HepG2 (cell line): ENCODE data around the gene CDK2AP2. TPM values are rescaled to one million over a fixed set of nuclear protein-coding genes. Genes with fewer than 3 reads are reported as not detected.

Experiments
- CSRNP1 ChIP-seq: sonication (generic); formaldehyde crosslinking; IDR thresholded peaks from 2 replicates; pipeline ENCODE4 v1.8.1; 2023; ENCODE audit warnings: mild to moderate bottlenecking, missing genetic modification reagents
- KLF6 ChIP-seq: IDR thresholded peaks from 2 replicates; pipeline ENCODE4 v1.8.0; 2016; ENCODE audit warnings: missing biosample characterization, missing genetic modification reagents
- MXD1 ChIP-seq: sonication (generic); formaldehyde crosslinking; IDR thresholded peaks from 2 replicates; pipeline ENCODE4 v1.4.0; 2020; ENCODE audit warnings: mild to moderate bottlenecking, missing genetic modification reagents
- NFAT5 ChIP-seq: sonication (generic); formaldehyde crosslinking; IDR thresholded peaks from 2 replicates; pipeline ENCODE4 v1.4.0; 2020; ENCODE audit warnings: missing genetic modification reagents
- SNAPC2 ChIP-seq: sonication (generic); formaldehyde crosslinking; IDR thresholded peaks from 2 replicates; pipeline ENCODE4 v1.8.1; 2022; ENCODE audit warnings: mild to moderate bottlenecking, missing genetic modification reagents
- TSC22D2 ChIP-seq: sonication (generic); formaldehyde crosslinking; IDR thresholded peaks from 2 replicates; pipeline ENCODE4 v1.5.1; 2020; ENCODE audit warnings: missing genetic modification reagents, mild to moderate bottlenecking, borderline replicate concordance
- ZBTB1 ChIP-seq: sonication (generic); formaldehyde crosslinking; IDR thresholded peaks from 2 replicates; pipeline ENCODE4 v1.4.0; 2020; ENCODE audit warnings: missing genetic modification reagents, borderline replicate concordance
- ZFP90 ChIP-seq: sonication (generic); formaldehyde crosslinking; IDR thresholded peaks from 2 replicates; pipeline ENCODE4 v1.8.0; 2022; ENCODE audit warnings: missing genetic modification reagents, mild to moderate bottlenecking, inconsistent platforms, borderline replicate concordance
- ZFY ChIP-seq: sonication (generic); formaldehyde crosslinking; IDR thresholded peaks from 2 replicates; pipeline ENCODE4 v1.4.0; 2020; ENCODE audit warnings: missing genetic modification reagents
- ZNF225 ChIP-seq: sonication (generic); formaldehyde crosslinking; IDR thresholded peaks from 2 replicates; pipeline ENCODE4 v1.4.0; 2020; ENCODE audit warnings: mild to moderate bottlenecking, missing genetic modification reagents
- ZNF629 ChIP-seq: sonication (generic); formaldehyde crosslinking; conservative IDR thresholded peaks from 2 replicates; pipeline ENCODE4 v1.5.0; 2020; ENCODE audit warnings: missing genetic modification reagents
- ZNF713 ChIP-seq: sonication (generic); formaldehyde crosslinking; IDR thresholded peaks from 2 replicates; pipeline ENCODE4 v1.4.0; 2020; ENCODE audit warnings: mild to moderate bottlenecking, missing genetic modification reagents
- ZNF83 ChIP-seq: sonication (generic); formaldehyde crosslinking; IDR thresholded peaks from 2 replicates; pipeline ENCODE4 v1.4.0; 2020; ENCODE audit warnings: missing genetic modification reagents, mild to moderate bottlenecking, borderline replicate concordance
- polyA plus RNA-seq, 8 experiments: library from polyadenylated mRNA; depleted of rRNA in 3 of 8; stranded (reverse) in 7 of 8; unstranded in 1 of 8; fragments of >200 nt; fragmentation: Illumina TruSeq in 4 of 8; extraction: Trizol in 4 of 8; gene quantifications; 2 replicates each; pipeline versions ENCODE4 v1.2.1 to v1.2.3, GENCODE V29; 2011 to 2016; ENCODE audit warnings: low read depth in 4 of 8, missing spikeins in 1 of 8, mixed read lengths in 1 of 8; ENCODE audit not compliant: insufficient read depth in 1 of 8
- total RNA-seq, 5 experiments: library from RNA; depleted of rRNA; stranded (reverse); fragments of >200 nt; fragmentation: Illumina TruSeq; extraction: Trizol; gene quantifications; 2 replicates each; pipeline ENCODE4 v1.2.3, GENCODE V29; 2016; ENCODE audit warnings: low read depth in 1 of 5
- TF ChIP-seq, protein P1 (sequence below), 2 experiments: sonication (generic) in 1 of 2; formaldehyde crosslinking in 1 of 2; IDR thresholded peaks; 2 replicates each; pipeline versions ENCODE4 v1.6.1 to v1.9.0; 2014 to 2022; ENCODE audit warnings: antibody characterized with exemption in 1 of 2, borderline replicate concordance in 1 of 2, inconsistent platforms in 1 of 2, low read depth in 1 of 2, missing genetic modification reagents in 1 of 2

Gene CDK2AP2
- total and polyA plus RNA-seq, 2 of the 13 experiments (the other 11 are each of a cell fraction or from before 2014, with no cell fraction given) = 15.0 to 23.2 TPM

- TF ChIP-seq ZNF83 (CRISPR knock-in tag) = peak; percentile 68; the same call in 1 of the 2 replicates
- TF ChIP-seq ZNF225 (CRISPR knock-in tag) = peak; percentile 60; the same call in 1 of the 2 replicates
- TF ChIP-seq ZBTB1 (CRISPR knock-in tag) = no peak
- TF ChIP-seq KLF6 = no peak
- TF ChIP-seq, protein P1, sequence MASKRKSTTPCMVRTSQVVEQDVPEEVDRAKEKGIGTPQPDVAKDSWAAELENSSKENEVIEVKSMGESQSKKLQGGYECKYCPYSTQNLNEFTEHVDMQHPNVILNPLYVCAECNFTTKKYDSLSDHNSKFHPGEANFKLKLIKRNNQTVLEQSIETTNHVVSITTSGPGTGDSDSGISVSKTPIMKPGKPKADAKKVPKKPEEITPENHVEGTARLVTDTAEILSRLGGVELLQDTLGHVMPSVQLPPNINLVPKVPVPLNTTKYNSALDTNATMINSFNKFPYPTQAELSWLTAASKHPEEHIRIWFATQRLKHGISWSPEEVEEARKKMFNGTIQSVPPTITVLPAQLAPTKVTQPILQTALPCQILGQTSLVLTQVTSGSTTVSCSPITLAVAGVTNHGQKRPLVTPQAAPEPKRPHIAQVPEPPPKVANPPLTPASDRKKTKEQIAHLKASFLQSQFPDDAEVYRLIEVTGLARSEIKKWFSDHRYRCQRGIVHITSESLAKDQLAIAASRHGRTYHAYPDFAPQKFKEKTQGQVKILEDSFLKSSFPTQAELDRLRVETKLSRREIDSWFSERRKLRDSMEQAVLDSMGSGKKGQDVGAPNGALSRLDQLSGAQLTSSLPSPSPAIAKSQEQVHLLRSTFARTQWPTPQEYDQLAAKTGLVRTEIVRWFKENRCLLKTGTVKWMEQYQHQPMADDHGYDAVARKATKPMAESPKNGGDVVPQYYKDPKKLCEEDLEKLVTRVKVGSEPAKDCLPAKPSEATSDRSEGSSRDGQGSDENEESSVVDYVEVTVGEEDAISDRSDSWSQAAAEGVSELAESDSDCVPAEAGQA (IDR thresholded peaks at IDR 0.05; ENCODE audit: low read depth) = peak; percentile 10
- TF ChIP-seq, protein P1 (CRISPR knock-in tag; IDR thresholded peaks at IDR 0.05; ENCODE audit: borderline replicate concordance) = no peak
- no peak for TF ChIP-seq TSC22D2 (CRISPR knock-in tag)
- no peak for TF ChIP-seq CSRNP1 (CRISPR knock-in tag)
- peak; percentile 75 for TF ChIP-seq ZFY (CRISPR knock-in tag)
- TF ChIP-seq SNAPC2 (CRISPR knock-in tag) = peak; percentile 36; the same call in 1 of the 2 replicates
- TF ChIP-seq MXD1 (CRISPR knock-in tag) = peak; percentile 27; the same call in 1 of the 2 replicates
- TF ChIP-seq ZFP90 = no peak
- TF ChIP-seq NFAT5 = no peak
- TF ChIP-seq ZNF713 (CRISPR knock-in tag) = 0 out of 2 replicates have a peak, but pooled peaks have one; percentile 85
- TF ChIP-seq ZNF629 (CRISPR knock-in tag) = 0 out of 2 replicates have a peak, but pooled peaks have one; percentile 15
Observed at GRCh38 chr11:67505605-67506396, 2.2 kb downstream of the CDK2AP2 start (continued).
